Pancreas (tissue), 10 donors: ENCODE results near the gene FBN2. TPM values are rescaled to one million over a fixed set of nuclear protein-coding genes. Genes with fewer than 3 reads are reported as not detected.

Experiments used
- ATAC-seq, 4 donors: fragments of 200-7000 bp; cut with Tn5 transposase; one replicate each; pipeline versions ENCODE4 v1.8.0 to v1.9.1; 2020; ENCODE audit warnings: mild to moderate bottlenecking in 4 of 4, moderate library complexity in 4 of 4
- DNase-seq, 6 donors: peaks; one replicate each; pipeline ENCODE4 v3.0.0-alpha.2; 2020
- FAIRE-seq: peaks from 2 replicates; lab custom pipeline; 2012; peaks lifted over from hg19 to GRCh38; lab: Jason Lieb, UNC
- H3K27ac ChIP-seq, 4 donors: fragments of 200-600 bp; sonication (generic); 1 replicate in 3 of 4; 2 replicates in 1 of 4; pipeline versions ENCODE4 v1.5.0 to v1.8.0; 2020
- H3K27me3 ChIP-seq, 4 donors: fragments of 200-600 bp; one replicate each; pipeline ENCODE4 v1.8.0; 2021
- H3K36me3 ChIP-seq, 3 donors: fragments of 200-600 bp; sonication (generic) in 1 of 3; one replicate each; pipeline versions ENCODE4 v1.5.0 to v1.8.0; 2020 to 2021
- H3K4me1 ChIP-seq, 3 donors: fragments of 200-600 bp; one replicate each; pipeline ENCODE4 v1.8.0; 2021
- H3K4me3 ChIP-seq, 4 donors: fragments of 200-600 bp; sonication (generic) in 2 of 4; one replicate each; pipeline versions ENCODE4 v1.5.0 to v1.8.0; 2020 to 2021
- H3K9me3 ChIP-seq, 4 donors: fragments of 200-600 bp; one replicate each; pipeline ENCODE4 v1.8.0; 2021
- CTCF ChIP-seq, 4 donors: fragments of 200-600 bp; sonication (generic) in 3 of 4; IDR thresholded peaks; one replicate each; pipeline versions ENCODE4 v1.5.0 to v1.8.0; 2021; ENCODE audit warnings: antibody characterized with exemption in 4 of 4
- WGBS, 2 donors: extraction: QIAGEN DNeasy Blood & Tissue Kit; methylation state at CpG; one replicate each; pipeline ENCODE4 v1.1.7; 2013; 5-methylcytosine and 5-hydroxymethylcytosine counted together
- intact Hi-C, 3 donors: fragments of 100-400 bp; cut with DNase I; formaldehyde crosslinking; loops; one replicate each; pipeline versions ENCODE4 v1.11.1 to v1.14.2; 2022
- polyA plus RNA-seq, 2 donors: library from polyadenylated mRNA; stranded (reverse); fragments of 200-250 nt; gene quantifications; one replicate each; pipeline ENCODE4 v1.2.3, GENCODE V29; 2013
- total RNA-seq, 6 donors: library from RNA; stranded (reverse); fragmentation: NEBNext Ultra II Directional in 4 of 6; extraction: Animal tissue kit (Norgen Biotek cat#: 25700) in 4 of 6; gene quantifications; one replicate each; pipeline versions ENCODE4 v1.2.1 to v1.2.4, GENCODE V29; 2021 to 2023
- donor health status: healthy with polysubstance abuse.
- donor health status: DM: no; HTN: no; CAD: no; lungs with moderate emphysema.
- donor health status: DM: no; HTN: no; CAD: no.
- donor health status: control.
- donor health status: control.
- donor health status: Bipolar disorder and iron deficiency.
- donor health status: DM: yes; HTN: yes; CAD: no.
- donor health status: DM: no; HTN: no; CAD: no.
- donor health status: DM: no; HTN: no; CAD: no.
- donor health status: DM: yes; HTN: yes; CAD: no.

FBN2 gene
- total and polyA plus RNA-seq, 8 donors = 0.04 to 0.78 (median 0.18) TPM; not detected in 3

- no peak for TF ChIP-seq CTCF (IDR thresholded peaks at IDR 0.05)
- no peak for ATAC-seq
- Histone ChIP-seq H3K9me3 (no peaks in the 10 kb centered on the region), H3K27ac (no peak overlapping the region), H3K4me3 (no peak overlapping the region), H3K36me3 (no peaks in the 10 kb centered on the region), H3K27me3 (no peaks in the 10 kb centered on the region), H3K4me1 (no peaks in the 10 kb centered on the region)
- DNase-seq = no peak
- intact Hi-C loops = no loop called here
- WGBS, 2 donors = 79 to 88% methylated on average over 2 of the region's 2 CpGs
- no peak for FAIRE-seq
Observed at GRCh38 chr5:128241051-128241695, 296.9 kb downstream of the FBN2 start.

DNA sequence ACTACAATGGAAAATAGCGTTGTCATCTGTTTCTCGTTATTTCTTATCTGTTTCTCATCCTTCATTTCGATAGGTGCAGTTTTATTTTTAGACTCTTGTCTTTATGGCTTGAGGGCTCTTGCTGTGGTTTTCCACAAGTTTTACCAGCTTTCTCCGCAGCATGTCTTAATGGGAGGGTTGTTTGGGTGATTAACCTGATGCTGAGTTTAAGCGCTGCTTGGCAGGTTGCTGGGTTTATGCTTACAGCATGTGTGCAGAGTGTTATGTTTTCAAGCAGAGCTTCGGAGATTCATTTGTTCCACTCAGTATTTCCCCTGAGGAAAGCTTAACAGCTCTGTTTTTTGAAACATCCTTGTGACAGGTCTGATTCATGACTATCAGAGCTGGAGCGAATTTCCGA lies 300.5 kb downstream of the FBN2 start:
- WGBS, 2 donors = 69 to 76% methylated on average over 8 of the region's 8 CpGs
- H3K27me3 ChIP-seq = no peaks in the 10 kb centered on the region

GRCh38 chr5:128237000-128237399 lies 301.0 kb downstream of the FBN2 start:
- DNase-seq = no peak

More for the DNA sequence above, 300.5 kb downstream of the FBN2 start:
- no peak for TF ChIP-seq CTCF (IDR thresholded peaks at IDR 0.05)
- no peak for ATAC-seq
- no peaks in the 10 kb centered on the region for H3K36me3 ChIP-seq
- FAIRE-seq = no peak
- intact Hi-C loops = no loop called here
- no peaks in the 10 kb centered on the region for H3K4me1 ChIP-seq
- no peaks in the 10 kb centered on the region for H3K9me3 ChIP-seq
- no peak for DNase-seq
- no peak overlapping the region for H3K4me3 ChIP-seq
- H3K27ac ChIP-seq = no peak overlapping the region

GRCh38 chr5:128236334-128236733 lies 301.7 kb downstream of the FBN2 start:
- no peak for FAIRE-seq
- Histone ChIP-seq H3K27me3 (no peaks in the 10 kb centered on the region), H3K36me3 (no peaks in the 10 kb centered on the region), H3K9me3 (no peaks in the 10 kb centered on the region), H3K4me3 (no peak overlapping the region), H3K4me1 (no peaks in the 10 kb centered on the region), H3K27ac (no peak overlapping the region)
- 66 to 73% methylated on average over 7 of the region's 7 CpGs for WGBS, 2 donors
- no peak for ATAC-seq
- TF ChIP-seq CTCF (IDR thresholded peaks at IDR 0.05) = no peak
- intact Hi-C loops = no loop called here
- DNase-seq = no peak

More at GRCh38 chr5:128237000-128237399, 301.0 kb downstream of the FBN2 start:
- Histone ChIP-seq H3K4me1 (no peaks in the 10 kb centered on the region), H3K27me3 (no peaks in the 10 kb centered on the region), H3K27ac (no peak overlapping the region), H3K36me3 (no peaks in the 10 kb centered on the region), H3K4me3 (no peak overlapping the region), H3K9me3 (no peaks in the 10 kb centered on the region)
- TF ChIP-seq CTCF (IDR thresholded peaks at IDR 0.05) = no peak
- ATAC-seq (no peak), FAIRE-seq (no peak)
- intact Hi-C loops = no loop called here
- 48 to 57% methylated on average over 2 of the region's 2 CpGs for WGBS, 2 donors

DNA sequence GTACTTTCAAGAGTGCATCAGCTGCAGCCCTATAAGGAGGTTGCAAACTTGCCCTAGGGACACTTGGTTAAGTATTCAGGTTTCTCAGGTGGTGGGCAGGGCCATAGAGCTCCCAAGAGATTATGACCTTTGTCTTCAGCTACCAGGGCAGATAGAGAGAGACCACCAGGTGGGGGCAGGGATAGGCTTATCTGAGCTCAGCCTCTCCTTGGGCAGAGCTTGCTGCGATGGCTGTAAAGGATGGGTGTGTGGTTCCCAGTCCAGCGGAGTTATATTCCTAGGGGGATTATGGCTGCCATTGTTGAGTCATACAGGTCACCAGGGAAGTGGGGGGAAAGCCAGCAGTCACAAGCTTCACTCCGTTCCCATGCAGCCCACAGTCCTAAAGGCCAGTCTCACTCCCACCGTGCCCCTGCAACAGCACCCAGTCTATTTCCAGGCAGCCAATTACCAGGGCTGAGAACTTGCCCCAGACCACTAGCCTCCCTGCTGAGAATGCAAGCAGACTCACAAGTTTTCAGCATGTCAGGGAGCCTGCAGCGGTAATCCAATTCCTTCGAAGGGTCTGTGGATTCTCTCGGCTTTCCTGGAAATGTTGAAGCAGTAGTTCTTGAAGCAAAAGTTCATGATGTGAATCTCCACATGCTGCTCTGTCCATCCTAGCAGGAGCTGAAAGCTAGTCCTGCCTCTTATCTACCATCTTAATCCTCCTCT lies 303.0 kb downstream of the FBN2 start:
- intact Hi-C loops = no loop called here
- Histone ChIP-seq H3K36me3 (no peaks in the 10 kb centered on the region), H3K27ac (no peak overlapping the region), H3K9me3 (no peaks in the 10 kb centered on the region), H3K27me3 (no peaks in the 10 kb centered on the region), H3K4me3 (no peak overlapping the region), H3K4me1 (no peaks in the 10 kb centered on the region)
- FAIRE-seq = no peak
- 77 to 89% methylated on average over 7 of the region's 7 CpGs for WGBS, 2 donors
- no peak for ATAC-seq
- no peak for TF ChIP-seq CTCF (IDR thresholded peaks at IDR 0.05)
- no peak for DNase-seq
